ENCODE results near the gene SGIP1.

- TF ChIP-seq EZH2 (IDR thresholded peaks at IDR 0.05; ENCODE audit: insufficient read depth, poor library complexity, severe bottlenecking): no peak
- TF ChIP-seq EZH2phosphoT487 (IDR thresholded peaks at IDR 0.05; ENCODE audit: insufficient read depth, low read depth): no peak
Measured at GRCh38 chr1:66571789-66572188, 37.8 kb downstream of the SGIP1 start.
